ENCODE measurements around the gene RSF1. TPM values are rescaled to one million over a fixed set of nuclear protein-coding genes. Genes with fewer than 3 reads are reported as not detected.
"Not testable (repeated sequence)": the region's sequence is repeated elsewhere in the genome, so short reads cannot be mapped to it uniquely, and the experiment has no call there.

The RSF1 gene
- total RNA-seq, 4 donors from 2014 or later, result 70.3 to 96.3 (median 73.1) TPM

GRCh38 chr11:77842441-77843121 is 22.1 kb upstream of the RSF1 start:
- no peak for TF ChIP-seq POLR2A (IDR thresholded peaks at IDR 0.05; ENCODE audit: low read depth)
- TF ChIP-seq CTCF (IDR thresholded peaks at IDR 0.05), result no peak
- no peak for TF ChIP-seq EP300 (IDR thresholded peaks at IDR 0.05)
- TF ChIP-seq POLR2AphosphoS5 (IDR thresholded peaks at IDR 0.05), result no peak
- intact Hi-C loops (cut with DNase I), result no loop called here
- WGBS, result 86% methylated on average over 1 of the region's 1 CpG

DNA sequence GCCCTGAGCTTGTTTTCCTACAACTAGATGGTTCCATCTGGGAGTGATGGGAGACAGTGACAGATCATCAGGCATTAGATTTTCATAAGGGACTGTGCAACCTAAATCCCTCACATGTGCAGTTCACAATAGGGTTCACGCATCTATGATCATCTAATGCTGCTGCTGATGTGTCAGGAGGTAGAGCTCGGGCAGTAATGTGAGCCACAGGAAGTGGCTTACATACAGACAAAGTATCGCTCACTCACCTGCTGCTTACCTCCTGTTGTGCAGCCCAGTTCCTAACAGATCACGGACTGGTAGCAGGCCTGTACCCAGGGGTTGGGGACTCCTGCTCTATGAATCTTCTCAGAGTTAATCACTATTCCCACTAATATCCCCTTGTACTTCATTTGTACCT is 12.8 kb upstream of the RSF1 start:
- H3K36me3 ChIP-seq, result no peaks in the 10 kb centered on the region
- intact Hi-C loops (cut with DNase I), result no loop called here
- WGBS, result 97% methylated on average over 4 of the region's 4 CpGs
- H3K4me3 ChIP-seq, result no peak overlapping the region
- no peaks in the 10 kb centered on the region for H3K4me1 ChIP-seq
- H3K27ac ChIP-seq (replicated peaks in 1 of 4), result no peak overlapping the region
- TF ChIP-seq POLR2AphosphoS5 (IDR thresholded peaks at IDR 0.05) (no peak), EP300 (IDR thresholded peaks at IDR 0.05) (no peak), POLR2A (IDR thresholded peaks at IDR 0.05; ENCODE audit: low read depth) (no peak), CTCF (IDR thresholded peaks at IDR 0.05) (no peak)
- DNase-seq (ENCODE audit: extremely low spot score), result no peak
- no peaks in the 10 kb centered on the region for H3K9me3 ChIP-seq
- H3K27me3 ChIP-seq, result no peaks in the 10 kb centered on the region

More at GRCh38 chr11:77842441-77843121, 22.1 kb upstream of the RSF1 start:
- Histone ChIP-seq H3K9me3 (no peaks in the 10 kb centered on the region), H3K4me3 (no peak overlapping the region), H3K4me1 (no peaks in the 10 kb centered on the region), H3K27me3 (no peaks in the 10 kb centered on the region), H3K27ac (replicated peaks in 1 of 4) (no peak overlapping the region), H3K36me3 (peaks cover 37 to 76% (median 58%) of the 10 kb centered on the region in 4 donors)
- DNase-seq (ENCODE audit: extremely low spot score), result no peak

GRCh38 chr11:77828926-77829325 is 8.4 kb upstream of the RSF1 start:
- TF ChIP-seq EP300 (IDR thresholded peaks at IDR 0.05), result no peak
- TF ChIP-seq CTCF (IDR thresholded peaks at IDR 0.05), result no peak
- Histone ChIP-seq H3K4me3 (no peak overlapping the region), H3K9me3 (no peaks in the 10 kb centered on the region), H3K27ac (replicated peaks in 1 of 4) (no peak overlapping the region), H3K27me3 (no peaks in the 10 kb centered on the region), H3K4me1 (peaks cover 6 to 14% (median 11%) of the 10 kb centered on the region in 4 donors), H3K36me3 (no peaks in the 10 kb centered on the region)
- intact Hi-C loops (cut with DNase I), result loop anchor here (5.0 to 10.0 kb wide), 2 partner anchors 48 to 166 kb away; partner anchors contain the start of gene INTS4
- 94% methylated on average over 2 of the region's 2 CpGs for WGBS
- DNase-seq (ENCODE audit: extremely low spot score), result no peak

DNA sequence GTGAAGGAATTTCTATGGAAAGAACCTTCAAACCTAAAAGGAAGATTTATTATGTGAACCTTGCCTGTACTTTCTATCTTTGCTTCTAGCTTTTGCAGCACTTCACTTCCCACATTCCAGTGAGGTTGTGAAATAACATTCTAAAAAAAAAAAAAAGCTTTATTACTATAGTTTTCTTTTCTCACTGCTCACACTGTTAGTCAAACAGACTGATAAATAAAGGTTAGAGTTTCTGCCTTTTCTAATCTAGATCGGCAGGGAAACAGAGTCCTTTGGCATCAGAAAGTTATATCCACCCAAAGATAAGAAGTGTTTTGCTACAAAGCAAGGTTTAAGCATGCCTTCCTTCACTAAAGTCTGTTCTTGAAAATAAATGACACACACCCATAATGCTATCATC is 3.3 kb upstream of the RSF1 start:
- H3K4me3 ChIP-seq, result peak overlapping the region; percentile 8 to 34 (median 26)
- intact Hi-C loops (cut with DNase I), result loop anchor here (10.0 kb wide), 1 partner anchor 171 kb away; the partner anchor contains the start of gene INTS4

GRCh38 chr11:77822126-77822525 is 1.6 kb upstream of the RSF1 start:
- WGBS, result 61% methylated on average over 13 of the region's 13 CpGs

More for the DNA sequence above, 3.3 kb upstream of the RSF1 start:
- Histone ChIP-seq H3K27ac (replicated peaks in 1 of 4) (peak overlapping the region; percentile 63 to 74 (median 68)), H3K36me3 (no peaks in the 10 kb centered on the region), H3K27me3 (no peaks in the 10 kb centered on the region), H3K4me1 (peaks cover 34 to 43% (median 39%) of the 10 kb centered on the region in 4 donors), H3K9me3 (no peaks in the 10 kb centered on the region)
- 28% methylated on average over 1 of the region's 1 CpG for WGBS
- DNase-seq (ENCODE audit: extremely low spot score), result no peak
- TF ChIP-seq POLR2A (IDR thresholded peaks at IDR 0.05; ENCODE audit: low read depth) (no peak), CTCF (IDR thresholded peaks at IDR 0.05) (no peak), EP300 (IDR thresholded peaks at IDR 0.05) (no peak), POLR2AphosphoS5 (IDR thresholded peaks at IDR 0.05) (no peak)

More at GRCh38 chr11:77822126-77822525, 1.6 kb upstream of the RSF1 start:
- not testable (repeated sequence) for DNase-seq (ENCODE audit: extremely low spot score); H3K36me3 ChIP-seq; H3K9me3 ChIP-seq; H3K27me3 ChIP-seq
- peak overlapping the region; percentile 87 to 100 (median 98) for H3K4me3 ChIP-seq
- intact Hi-C loops (cut with DNase I), result loop anchor here (10.0 kb wide), 1 partner anchor 173 kb away; the partner anchor contains the start of gene INTS4
- H3K27ac ChIP-seq (replicated peaks in 1 of 4), result peak overlapping the region; percentile 86 to 99 (median 96)
- peaks cover 44 to 60% (median 55%) of the 10 kb centered on the region in 4 donors for H3K4me1 ChIP-seq

All from esophagus muscularis mucosa (tissue), 4 donors.